Stimulated activated CD8-positive, alpha-beta memory T cell treated with anti-CD3 and anti-CD28 coated beads, Interleukin-4, amount 100 ng/mL, for 48 hours (primary cell): ENCODE results near the gene EFHC1.
"Not testable (repeated sequence)": the region's sequence is repeated elsewhere in the genome, so short reads cannot be mapped to it uniquely, and the experiment has no call there.

ENCODE experiments used
- DNase-seq: peaks from one replicate; pipeline ENCODE4 v3.0.0-alpha.2; 2020

Gene EFHC1

GRCh38 chr6:52461194-52461593, 41.1 kb downstream of the EFHC1 start:
- not testable (repeated sequence) for DNase-seq

GRCh38 chr6:52474173-52474572, 54.0 kb downstream of the EFHC1 start:
- no peak for DNase-seq

GRCh38 chr6:52475307-52475706, 55.2 kb downstream of the EFHC1 start:
- no peak for DNase-seq

GRCh38 chr6:52482903-52483670, 62.9 kb downstream of the EFHC1 start:
- DNase-seq, result no peak

GRCh38 chr6:52483671-52484003, 63.5 kb downstream of the EFHC1 start:
- DNase-seq, result no peak

GRCh38 chr6:52489881-52490280, 69.7 kb downstream of the EFHC1 start:
- DNase-seq, result no peak

GRCh38 chr6:52491203-52492069, 71.3 kb downstream of the EFHC1 start:
- DNase-seq, result no peak

- DNase-seq, result no peak
Observed at GRCh38 chr6:52493669-52494068, 73.5 kb downstream of the EFHC1 start.

GRCh38 chr6:52494298-52495072, 74.3 kb downstream of the EFHC1 start:
- DNase-seq, result no peak

GRCh38 chr6:52495922-52496321, 75.8 kb downstream of the EFHC1 start:
- DNase-seq, result no peak

- no peak for DNase-seq
Observed at GRCh38 chr6:52496631-52497030, 76.5 kb downstream of the EFHC1 start.

GRCh38 chr6:52497652-52498408, 77.7 kb downstream of the EFHC1 start:
- no peak for DNase-seq

GRCh38 chr6:52498538-52499017, 78.4 kb downstream of the EFHC1 start:
- no peak for DNase-seq

GRCh38 chr6:52499026-52499425, 78.9 kb downstream of the EFHC1 start:
- DNase-seq, result no peak

- DNase-seq, result no peak
Observed at GRCh38 chr6:52499681-52500236, 79.6 kb downstream of the EFHC1 start.

- no peak for DNase-seq
Observed at GRCh38 chr6:52500238-52501129, 80.3 kb downstream of the EFHC1 start.

- DNase-seq, result no peak
Observed at GRCh38 chr6:52502306-52503029, 82.3 kb downstream of the EFHC1 start.

GRCh38 chr6:52503323-52503747, 83.2 kb downstream of the EFHC1 start:
- no peak for DNase-seq

- no peak for DNase-seq
Observed at GRCh38 chr6:52503851-52504781, 84.0 kb downstream of the EFHC1 start.
